Activated naive CD8-positive, alpha-beta T cell (primary cell): Measurements from ENCODE around the gene LILRB1.
"Not testable (repeated sequence)": the region's sequence is repeated elsewhere in the genome, so short reads cannot be mapped to it uniquely, and the experiment has no call there.

Experiments used
- H3K27ac Mint-ChIP-seq: one replicate; pipeline ENCODE4 v1.8.0; 2021; ENCODE audit warnings: mixed read lengths
- H3K27me3 Mint-ChIP-seq: one replicate; pipeline ENCODE4 v1.8.0; 2021; ENCODE audit warnings: mixed read lengths
- H3K36me3 Mint-ChIP-seq: one replicate; pipeline ENCODE4 v1.8.0; 2021; ENCODE audit warnings: mixed read lengths
- H3K4me1 Mint-ChIP-seq: one replicate; pipeline ENCODE4 v1.8.0; 2021; ENCODE audit warnings: low read depth, mixed read lengths
- H3K4me3 Mint-ChIP-seq: one replicate; pipeline ENCODE4 v1.8.0; 2021; ENCODE audit warnings: mild to moderate bottlenecking, mixed read lengths
- H3K9me3 Mint-ChIP-seq: one replicate; pipeline ENCODE4 v1.8.0; 2021; ENCODE audit warnings: low read depth, mixed read lengths

LILRB1 gene

GRCh38 chr19:54614726-54615125 is 15.6 kb upstream of the LILRB1 start:
- no peaks in the 10 kb centered on the region for H3K4me1 Mint-ChIP-seq

GRCh38 chr19:54616057-54616456 is 14.2 kb upstream of the LILRB1 start:
- H3K27me3 Mint-ChIP-seq: peaks cover 5% of the 10 kb centered on the region
- no peaks in the 10 kb centered on the region for H3K36me3 Mint-ChIP-seq
- H3K27ac Mint-ChIP-seq: no peak overlapping the region
- no peaks in the 10 kb centered on the region for H3K4me1 Mint-ChIP-seq
- no peaks in the 10 kb centered on the region for H3K9me3 Mint-ChIP-seq
- no peak overlapping the region for H3K4me3 Mint-ChIP-seq

More at GRCh38 chr19:54614726-54615125, 15.6 kb upstream of the LILRB1 start:
- Mint-ChIP-seq H3K36me3 (no peaks in the 10 kb centered on the region), H3K4me3 (no peak overlapping the region), H3K27me3 (peaks cover 5% of the 10 kb centered on the region), H3K9me3 (no peaks in the 10 kb centered on the region), H3K27ac (no peak overlapping the region)

GRCh38 chr19:54616821-54617560 is 13.3 kb upstream of the LILRB1 start:
- no peak overlapping the region for H3K27ac Mint-ChIP-seq
- no peak overlapping the region for H3K4me3 Mint-ChIP-seq
- H3K27me3 Mint-ChIP-seq: peaks cover 6% of the 10 kb centered on the region
- H3K4me1 Mint-ChIP-seq: no peaks in the 10 kb centered on the region
- no peaks in the 10 kb centered on the region for H3K36me3 Mint-ChIP-seq
- no peaks in the 10 kb centered on the region for H3K9me3 Mint-ChIP-seq

GRCh38 chr19:54620464-54620863 is 9.8 kb upstream of the LILRB1 start:
- H3K4me3 Mint-ChIP-seq: no peak overlapping the region
- H3K27ac Mint-ChIP-seq: no peak overlapping the region
- H3K9me3 Mint-ChIP-seq: no peaks in the 10 kb centered on the region
- H3K27me3 Mint-ChIP-seq: peaks cover 2% of the 10 kb centered on the region
- no peaks in the 10 kb centered on the region for H3K4me1 Mint-ChIP-seq
- H3K36me3 Mint-ChIP-seq: no peaks in the 10 kb centered on the region

- Mint-ChIP-seq H3K36me3 (no peaks in the 10 kb centered on the region), H3K27me3 (peaks cover 9% of the 10 kb centered on the region), H3K27ac (no peak overlapping the region), H3K4me1 (no peaks in the 10 kb centered on the region), H3K4me3 (no peak overlapping the region), H3K9me3 (no peaks in the 10 kb centered on the region)
These were observed 7.9 kb upstream of the LILRB1 start for GRCh38 chr19:54622431-54622830.

GRCh38 chr19:54624234-54624633 is 6.0 kb upstream of the LILRB1 start:
- H3K4me3 Mint-ChIP-seq, H3K4me1 Mint-ChIP-seq, H3K27ac Mint-ChIP-seq, H3K36me3 Mint-ChIP-seq, H3K9me3 Mint-ChIP-seq: not testable (repeated sequence)
- peaks cover 14% of the 10 kb centered on the region for H3K27me3 Mint-ChIP-seq

GRCh38 chr19:54624934-54625730 is 5.2 kb upstream of the LILRB1 start:
- peaks cover 19% of the 10 kb centered on the region for H3K27me3 Mint-ChIP-seq
- not testable (repeated sequence) for H3K4me1 Mint-ChIP-seq, H3K27ac Mint-ChIP-seq, H3K36me3 Mint-ChIP-seq, H3K9me3 Mint-ChIP-seq, H3K4me3 Mint-ChIP-seq

- no peaks in the 10 kb centered on the region for H3K36me3 Mint-ChIP-seq
- no peaks in the 10 kb centered on the region for H3K4me1 Mint-ChIP-seq
- H3K27ac Mint-ChIP-seq: no peak overlapping the region
- no peak overlapping the region for H3K4me3 Mint-ChIP-seq
- H3K27me3 Mint-ChIP-seq: peaks cover 18% of the 10 kb centered on the region
- H3K9me3 Mint-ChIP-seq: no peaks in the 10 kb centered on the region
These were observed 3.5 kb upstream of the LILRB1 start for GRCh38 chr19:54626757-54627156.

- H3K27me3 Mint-ChIP-seq: peaks cover 20% of the 10 kb centered on the region
- not testable (repeated sequence) for H3K36me3 Mint-ChIP-seq, H3K27ac Mint-ChIP-seq, H3K9me3 Mint-ChIP-seq, H3K4me1 Mint-ChIP-seq, H3K4me3 Mint-ChIP-seq
These were observed 2.4 kb upstream of the LILRB1 start for GRCh38 chr19:54627912-54628311.

GRCh38 chr19:54630782-54631181 is 498 bp downstream of the LILRB1 start:
- no peaks in the 10 kb centered on the region for H3K4me1 Mint-ChIP-seq
- no peak overlapping the region for H3K27ac Mint-ChIP-seq
- no peaks in the 10 kb centered on the region for H3K9me3 Mint-ChIP-seq
- H3K36me3 Mint-ChIP-seq: no peaks in the 10 kb centered on the region
- no peak overlapping the region for H3K4me3 Mint-ChIP-seq
- peaks cover 20% of the 10 kb centered on the region for H3K27me3 Mint-ChIP-seq

- H3K27ac Mint-ChIP-seq, H3K9me3 Mint-ChIP-seq, H3K36me3 Mint-ChIP-seq, H3K4me1 Mint-ChIP-seq, H3K4me3 Mint-ChIP-seq: not testable (repeated sequence)
- peaks cover 16% of the 10 kb centered on the region for H3K27me3 Mint-ChIP-seq
These were observed 1.4 kb downstream of the LILRB1 start for GRCh38 chr19:54631489-54632337.

GRCh38 chr19:54632517-54632916 is 2.2 kb downstream of the LILRB1 start:
- not testable (repeated sequence) for H3K4me1 Mint-ChIP-seq, H3K4me3 Mint-ChIP-seq, H3K27ac Mint-ChIP-seq, H3K9me3 Mint-ChIP-seq, H3K36me3 Mint-ChIP-seq
- H3K27me3 Mint-ChIP-seq: peaks cover 12% of the 10 kb centered on the region

- no peaks in the 10 kb centered on the region for H3K9me3 Mint-ChIP-seq
- H3K4me1 Mint-ChIP-seq: no peaks in the 10 kb centered on the region
- no peak overlapping the region for H3K27ac Mint-ChIP-seq
- H3K27me3 Mint-ChIP-seq: peaks cover 8% of the 10 kb centered on the region
- no peak overlapping the region for H3K4me3 Mint-ChIP-seq
- H3K36me3 Mint-ChIP-seq: no peaks in the 10 kb centered on the region
These were observed 3.1 kb downstream of the LILRB1 start for GRCh38 chr19:54633401-54633800.

- not testable (repeated sequence) for H3K9me3 Mint-ChIP-seq, H3K27me3 Mint-ChIP-seq, H3K27ac Mint-ChIP-seq, H3K4me1 Mint-ChIP-seq, H3K36me3 Mint-ChIP-seq, H3K4me3 Mint-ChIP-seq
These were observed 5.8 kb downstream of the LILRB1 start for GRCh38 chr19:54636081-54636480.

- no peaks in the 10 kb centered on the region for H3K36me3 Mint-ChIP-seq
- peaks cover 7% of the 10 kb centered on the region for H3K27me3 Mint-ChIP-seq
- H3K27ac Mint-ChIP-seq: no peak overlapping the region
- H3K4me1 Mint-ChIP-seq: no peaks in the 10 kb centered on the region
- no peaks in the 10 kb centered on the region for H3K9me3 Mint-ChIP-seq
- no peak overlapping the region for H3K4me3 Mint-ChIP-seq
These were observed 8.4 kb downstream of the LILRB1 start for GRCh38 chr19:54638683-54639082.
